KOPT-K1 (cell line): ENCODE measurements around the gene GID4.

ENCODE experiments used
- H3K27ac ChIP-seq: fragments of 200-600 bp; sonication (generic); 2 replicates; pipeline ENCODE4 v1.5.1; 2016; ENCODE audit warnings: antibody characterized with exemption, mild to moderate bottlenecking, low read depth, low read length; ENCODE audit not compliant: poor library complexity, severe bottlenecking
- H3K36me3 ChIP-seq: fragments of 200-600 bp; sonication (generic); 2 replicates; pipeline ENCODE4 v1.5.1; 2017; ENCODE audit warnings: antibody characterized with exemption, mild to moderate bottlenecking, low read length, moderate library complexity; ENCODE audit not compliant: insufficient read depth
- H3K9me3 ChIP-seq: fragments of 200-600 bp; sonication (generic); 2 replicates; pipeline ENCODE4 v1.5.1; 2017; ENCODE audit warnings: antibody characterized with exemption, low read length, mild to moderate bottlenecking; ENCODE audit not compliant: insufficient read depth, poor library complexity, severe bottlenecking

Gene GID4

DNA sequence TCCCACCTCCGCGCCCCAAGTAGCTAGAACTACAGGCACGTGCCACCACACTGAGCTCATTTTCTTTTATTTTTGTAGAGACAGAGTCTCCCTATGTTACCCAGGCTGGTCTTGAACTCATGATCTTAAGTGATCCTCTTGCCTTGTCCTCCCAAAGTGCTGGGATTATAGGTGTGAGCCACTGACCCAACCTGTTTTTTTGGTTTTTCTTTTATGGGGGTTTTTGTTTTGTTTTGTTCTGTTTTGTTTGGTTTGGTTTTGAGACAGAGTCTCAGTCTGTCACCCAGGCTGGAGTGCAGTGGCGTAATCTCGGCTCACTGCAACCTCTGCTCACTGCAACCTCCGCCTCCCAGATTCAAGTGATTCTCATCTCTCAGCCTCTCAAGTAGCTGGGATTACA, 16.4 kb downstream of the GID4 start:
- Histone ChIP-seq H3K36me3 (peaks cover 73% of the 10 kb centered on the region), H3K27ac (no peak overlapping the region), H3K9me3 (no peaks in the 10 kb centered on the region)

DNA sequence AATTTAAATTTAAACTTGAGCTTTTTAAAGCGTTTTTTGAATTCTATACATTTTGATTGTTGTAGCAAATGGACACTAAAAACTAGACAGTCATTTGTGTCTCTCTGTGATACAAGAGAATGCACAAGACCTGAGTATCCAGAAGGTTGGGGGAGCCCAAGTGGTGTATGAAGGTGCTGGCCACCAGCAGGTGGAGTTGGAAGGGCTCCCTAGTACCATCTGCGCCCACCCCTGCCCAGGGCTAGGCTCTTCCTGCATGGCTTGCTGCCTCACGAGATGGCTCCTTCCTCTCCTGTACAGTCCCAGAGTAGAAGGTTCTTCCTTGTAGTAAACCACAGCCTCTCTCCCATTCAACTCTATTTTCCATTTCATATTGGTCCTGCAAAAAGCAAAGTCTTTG, 17.0 kb downstream of the GID4 start:
- Histone ChIP-seq H3K36me3 (peaks cover 78% of the 10 kb centered on the region), H3K9me3 (no peaks in the 10 kb centered on the region), H3K27ac (no peak overlapping the region)

DNA sequence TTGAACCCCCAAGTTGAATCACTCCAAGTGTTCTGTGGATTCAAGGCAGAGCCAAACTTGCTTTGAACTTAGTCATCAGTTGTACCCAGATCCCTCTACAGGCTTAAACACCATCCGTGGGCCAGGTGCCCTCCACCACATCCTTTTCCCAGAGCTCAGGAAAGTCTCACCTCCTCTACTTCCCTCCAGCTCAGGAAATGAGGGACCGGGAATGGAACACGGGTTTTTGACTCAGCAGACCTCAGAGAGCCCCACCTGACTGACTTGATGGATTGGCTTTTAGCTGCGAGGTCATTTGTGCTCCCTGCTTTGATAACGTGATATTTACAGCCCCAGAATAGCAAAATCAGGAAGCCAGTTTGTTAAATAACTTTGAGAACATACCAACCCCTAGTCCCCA, 20.1 kb downstream of the GID4 start:
- Histone ChIP-seq H3K36me3 (peaks cover 94% of the 10 kb centered on the region), H3K27ac (no peak overlapping the region), H3K9me3 (no peaks in the 10 kb centered on the region)

DNA sequence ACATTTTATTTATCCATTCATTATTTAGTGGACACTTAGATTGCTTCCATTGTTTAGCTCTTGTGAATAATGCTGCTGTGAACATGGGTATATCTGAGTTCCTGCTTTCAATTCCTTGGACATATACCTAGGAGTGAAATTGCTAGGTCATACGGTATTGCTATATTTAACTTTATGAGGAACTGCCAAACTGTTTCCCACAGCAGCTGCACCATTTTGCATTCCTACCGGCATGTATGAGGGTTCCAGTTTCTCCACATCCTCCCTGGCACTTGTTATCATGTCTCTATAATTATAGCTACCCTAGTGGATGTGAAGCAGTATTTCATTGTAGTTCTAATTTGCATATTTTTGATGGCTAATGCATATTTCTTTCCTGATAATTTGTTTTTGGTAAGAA, 24.8 kb downstream of the GID4 start:
- H3K27ac ChIP-seq: no peak overlapping the region
- no peaks in the 10 kb centered on the region for H3K9me3 ChIP-seq
- H3K36me3 ChIP-seq: peaks cover 78% of the 10 kb centered on the region

DNA sequence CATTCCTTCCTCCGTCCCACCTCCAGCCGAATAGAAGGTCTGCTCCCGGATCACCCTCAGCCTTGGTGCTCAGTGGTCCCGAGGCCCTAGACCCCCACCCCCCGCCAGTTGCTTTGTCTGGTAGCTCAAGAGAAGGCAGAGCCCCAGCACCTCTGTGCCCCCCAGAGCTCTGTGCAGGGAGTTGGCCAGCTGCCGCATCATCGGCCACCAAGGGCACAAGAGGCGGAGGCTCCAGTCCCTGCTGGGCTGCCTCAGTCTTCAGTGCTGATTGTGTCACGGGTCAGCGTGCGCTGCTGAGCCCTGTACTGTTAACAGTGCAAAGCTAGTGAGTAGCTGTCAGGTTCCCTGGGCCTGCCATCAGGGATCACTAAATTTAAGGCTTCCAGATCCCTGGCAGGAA, 26.3 kb downstream of the GID4 start:
- Histone ChIP-seq H3K27ac (no peak overlapping the region), H3K9me3 (no peaks in the 10 kb centered on the region), H3K36me3 (peaks cover 66% of the 10 kb centered on the region)

DNA sequence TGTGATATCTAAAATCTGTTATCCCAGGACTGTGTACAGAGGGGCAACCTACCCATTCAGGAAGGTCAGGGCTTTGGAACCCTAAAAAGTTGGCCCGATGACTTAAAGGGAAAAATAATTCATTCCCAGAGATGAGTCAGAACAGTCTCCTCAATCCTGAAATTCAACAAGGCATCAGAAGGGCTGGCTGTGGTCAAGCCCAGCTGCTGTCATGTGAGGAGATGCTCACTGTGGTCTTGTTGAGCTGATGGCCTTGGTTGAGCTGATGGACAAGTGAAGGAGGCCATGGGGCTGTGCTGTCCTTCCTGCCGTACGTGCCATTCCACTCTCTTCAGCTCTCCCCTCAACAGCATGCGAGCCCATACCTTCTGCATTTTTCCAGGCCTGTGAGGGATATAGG, 27.7 kb downstream of the GID4 start:
- H3K36me3 ChIP-seq: peaks cover 52% of the 10 kb centered on the region
- no peaks in the 10 kb centered on the region for H3K9me3 ChIP-seq
- no peak overlapping the region for H3K27ac ChIP-seq

DNA sequence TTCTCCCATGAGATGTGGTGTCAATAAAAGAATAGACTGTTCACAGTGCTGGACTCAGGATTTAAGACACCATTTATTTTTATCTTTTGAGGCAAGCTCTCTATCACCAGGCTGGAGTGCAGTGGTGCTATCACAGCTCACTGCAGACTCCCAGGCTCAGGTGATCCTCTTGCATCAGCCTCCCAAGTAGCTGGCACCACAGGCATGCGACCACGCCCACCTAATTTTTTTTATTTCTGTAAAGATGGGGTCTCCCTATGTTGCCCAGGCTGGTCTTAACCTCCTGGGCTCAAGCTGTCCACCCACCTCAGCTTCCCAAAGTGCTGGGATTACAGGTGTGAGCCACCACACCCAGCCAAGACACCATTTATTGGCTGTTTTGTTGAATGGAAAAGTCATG, 29.9 kb downstream of the GID4 start:
- Histone ChIP-seq H3K9me3 (no peaks in the 10 kb centered on the region), H3K36me3 (peaks cover 34% of the 10 kb centered on the region), H3K27ac (no peak overlapping the region)

DNA sequence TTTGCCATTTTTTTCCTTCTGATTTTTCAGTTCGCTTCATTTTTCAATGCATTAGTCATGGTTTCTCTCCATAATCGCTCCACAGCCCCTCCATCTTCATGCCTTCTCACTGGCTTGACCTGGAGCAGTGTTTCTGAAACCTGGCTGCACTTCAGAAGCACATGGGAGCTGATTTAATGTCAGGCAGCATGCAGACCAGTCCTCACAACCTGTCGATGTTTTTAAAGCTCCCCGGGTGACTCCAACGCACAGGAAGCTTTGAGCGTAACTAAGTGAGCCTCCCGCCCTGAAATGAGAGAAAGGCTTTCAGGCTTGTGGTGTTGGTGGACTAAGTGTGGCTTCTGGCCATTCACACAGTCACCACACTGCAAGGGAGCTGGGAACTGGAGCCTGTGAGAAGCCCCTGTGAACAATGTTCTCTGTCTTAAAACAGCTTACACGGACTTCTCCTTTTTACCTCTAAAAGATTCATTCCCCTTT, 31.7 kb downstream of the GID4 start:
- peaks cover 16% of the 10 kb centered on the region for H3K36me3 ChIP-seq
- no peak overlapping the region for H3K27ac ChIP-seq
- H3K9me3 ChIP-seq: no peaks in the 10 kb centered on the region

DNA sequence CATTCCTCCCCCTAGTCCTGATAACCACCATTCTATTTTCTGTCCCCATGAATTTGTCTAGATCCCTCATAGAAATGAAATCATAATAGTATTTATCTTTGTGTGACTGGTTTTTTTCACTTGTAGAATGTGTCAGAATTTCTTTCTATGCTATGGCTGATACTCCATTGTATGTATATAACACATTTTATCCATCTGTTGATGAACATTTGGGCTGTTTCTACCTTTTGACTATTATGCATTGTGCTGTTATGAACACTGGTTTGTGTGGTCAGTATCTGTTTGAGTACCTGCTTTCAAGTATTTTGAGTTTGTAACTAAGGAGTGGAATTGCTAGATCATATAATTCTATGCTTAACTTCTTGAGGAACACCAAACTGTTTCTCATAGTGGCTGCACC, 32.5 kb downstream of the GID4 start:
- H3K9me3 ChIP-seq: no peaks in the 10 kb centered on the region
- peaks cover 7% of the 10 kb centered on the region; the same call in 1 of the 2 replicates for H3K36me3 ChIP-seq
- H3K27ac ChIP-seq: no peak overlapping the region

DNA sequence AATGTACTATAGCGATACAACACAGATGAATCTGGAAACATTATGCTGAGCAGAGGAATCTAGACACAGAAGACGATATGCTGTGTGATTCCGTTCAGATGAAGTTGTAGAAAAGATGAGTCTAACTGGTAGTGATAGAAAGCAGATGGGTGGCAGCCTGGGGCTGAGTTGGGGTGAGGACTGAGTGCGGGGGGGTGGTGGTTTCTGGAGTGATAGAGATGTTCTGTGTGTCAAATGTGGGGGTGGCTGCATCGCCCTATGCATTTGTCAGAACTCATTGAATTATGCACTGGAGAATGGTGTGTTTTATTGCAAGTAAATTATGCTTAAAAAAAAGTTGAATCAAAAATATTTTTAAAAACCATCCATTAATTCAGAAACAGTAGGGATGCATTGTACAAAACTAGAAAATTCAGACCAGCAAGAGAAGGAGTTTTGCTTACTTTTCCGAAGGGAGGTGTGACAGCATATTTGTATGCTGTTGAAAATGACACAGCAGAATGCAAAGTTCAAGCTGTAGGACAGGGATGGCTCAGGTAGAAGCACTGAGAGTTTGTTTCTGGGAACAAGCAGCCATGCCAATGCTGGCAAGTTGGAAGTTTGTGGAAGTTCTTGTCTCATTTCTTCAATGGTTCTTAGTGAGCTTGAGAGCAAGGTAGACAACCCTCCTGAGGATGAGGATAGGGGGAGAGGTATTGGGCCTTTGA, 35.5 kb downstream of the GID4 start:
- no peaks in the 10 kb centered on the region for H3K36me3 ChIP-seq
- H3K9me3 ChIP-seq: no peaks in the 10 kb centered on the region
- H3K27ac ChIP-seq: no peak overlapping the region

DNA sequence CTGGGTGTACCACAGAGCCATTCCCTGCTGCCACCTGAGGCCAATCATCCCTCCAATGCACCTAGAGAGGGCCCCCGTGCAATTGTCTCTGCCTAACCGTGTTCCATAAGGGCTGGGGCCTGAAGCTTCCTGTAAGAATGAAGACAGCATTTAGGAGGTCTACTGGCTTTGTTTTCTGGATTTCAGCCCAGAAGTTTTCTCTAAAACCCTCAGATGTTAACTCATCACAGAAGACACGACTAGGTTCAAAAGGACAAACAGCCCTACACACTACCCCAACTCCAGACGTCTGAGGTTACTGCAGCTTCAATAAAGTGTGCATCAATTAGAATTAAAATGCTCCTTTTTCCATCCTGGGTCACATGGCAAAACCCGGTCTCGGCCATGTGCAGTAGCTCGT, 37.7 kb downstream of the GID4 start:
- Histone ChIP-seq H3K27ac (no peak overlapping the region), H3K9me3 (no peaks in the 10 kb centered on the region), H3K36me3 (no peaks in the 10 kb centered on the region)

DNA sequence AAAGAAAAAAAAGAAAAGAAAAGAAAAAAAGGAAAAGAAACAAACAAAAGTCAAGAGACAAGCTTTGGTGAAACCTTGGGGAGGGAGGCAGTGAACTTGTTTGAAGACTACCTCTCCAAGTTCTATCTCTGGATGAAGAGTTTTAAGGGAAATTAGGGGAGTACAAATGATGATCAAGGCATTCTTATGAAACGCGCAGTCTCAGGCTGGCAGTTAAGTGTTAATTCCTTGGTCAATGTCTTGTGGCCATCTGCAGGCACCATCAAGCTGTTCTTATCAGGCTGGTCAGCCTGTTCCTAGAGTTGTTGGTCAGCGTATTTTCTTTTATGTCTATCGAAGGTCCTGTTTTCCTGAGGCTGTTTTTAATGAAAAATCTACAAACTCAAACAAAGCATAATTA, 40.3 kb downstream of the GID4 start:
- Histone ChIP-seq H3K9me3 (no peaks in the 10 kb centered on the region), H3K27ac (no peak overlapping the region), H3K36me3 (no peaks in the 10 kb centered on the region)

DNA sequence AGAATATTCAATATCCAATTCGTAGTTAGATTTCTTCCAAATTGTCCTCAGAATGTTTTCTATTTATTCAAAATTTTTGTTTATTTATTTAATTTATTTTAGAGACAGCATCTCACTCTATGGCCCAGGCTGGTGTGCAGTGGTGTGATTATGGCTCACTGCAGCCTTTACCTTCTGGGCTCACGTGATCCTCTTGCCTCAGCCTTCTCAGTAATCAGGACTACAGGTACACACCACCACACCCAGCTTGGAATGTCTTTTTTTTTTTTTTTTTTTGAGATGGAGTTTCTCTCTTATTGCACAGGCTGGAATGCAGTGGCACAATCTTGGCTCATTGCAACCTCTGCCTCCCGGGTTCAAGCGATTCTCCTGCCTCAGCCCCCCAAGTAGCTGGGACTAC, 45.0 kb downstream of the GID4 start:
- Histone ChIP-seq H3K27ac (no peak overlapping the region), H3K9me3 (no peaks in the 10 kb centered on the region), H3K36me3 (no peaks in the 10 kb centered on the region)

DNA sequence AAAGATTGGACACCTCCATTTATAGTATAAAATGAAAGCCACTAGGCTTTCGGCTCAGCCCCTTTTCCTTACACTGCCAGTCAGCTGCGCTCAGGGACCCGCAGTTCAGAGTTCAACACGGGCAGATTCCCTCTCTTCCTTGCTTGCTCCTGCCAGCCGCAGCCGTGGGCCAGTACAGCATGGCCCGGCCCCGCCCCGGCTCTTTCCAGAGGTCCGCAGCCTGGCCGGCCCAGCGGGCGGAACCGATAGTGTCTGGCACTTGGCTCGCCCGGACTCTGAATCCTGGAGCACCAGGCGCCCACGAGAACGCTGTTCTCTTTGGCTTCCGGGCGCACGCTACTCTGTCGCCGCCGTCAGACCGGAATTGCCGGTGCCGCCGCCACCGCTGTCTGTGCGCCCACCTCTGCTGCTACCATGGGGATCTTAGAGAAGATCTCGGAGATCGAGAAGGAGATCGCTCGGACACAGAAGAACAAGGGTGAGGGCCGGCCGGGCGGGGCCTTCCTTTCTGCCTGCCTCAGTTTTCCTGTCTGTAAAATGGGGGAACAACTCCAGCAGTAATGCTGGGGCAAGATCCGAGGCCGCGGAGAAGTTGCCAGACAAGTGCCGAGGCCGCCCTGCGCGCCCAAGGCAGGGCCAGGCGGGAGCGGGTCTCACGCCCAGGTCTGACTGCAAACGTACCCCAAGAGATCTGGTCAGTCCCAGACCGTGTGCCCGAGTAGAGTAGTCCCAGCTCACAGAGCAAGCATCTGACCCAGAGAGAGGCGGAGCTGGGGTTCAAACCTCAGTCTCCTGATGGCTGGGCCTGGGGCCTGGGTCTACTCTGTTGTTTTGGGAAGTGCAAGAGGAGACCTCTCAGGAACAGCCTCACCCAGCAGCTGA, 48.6 kb downstream of the GID4 start, which contains the start of gene DRG2:
DRG2 (plus strand) TSS at position 339 of the 882 bp plus-strand sequence; CDS start at position 415, 76 bp downstream.
- H3K27ac ChIP-seq: peak within 1 kb of the TSS; percentile 75
- no peaks in the 10 kb centered on the region for H3K9me3 ChIP-seq
- peaks cover 25% of the 10 kb centered on the region for H3K36me3 ChIP-seq

DNA sequence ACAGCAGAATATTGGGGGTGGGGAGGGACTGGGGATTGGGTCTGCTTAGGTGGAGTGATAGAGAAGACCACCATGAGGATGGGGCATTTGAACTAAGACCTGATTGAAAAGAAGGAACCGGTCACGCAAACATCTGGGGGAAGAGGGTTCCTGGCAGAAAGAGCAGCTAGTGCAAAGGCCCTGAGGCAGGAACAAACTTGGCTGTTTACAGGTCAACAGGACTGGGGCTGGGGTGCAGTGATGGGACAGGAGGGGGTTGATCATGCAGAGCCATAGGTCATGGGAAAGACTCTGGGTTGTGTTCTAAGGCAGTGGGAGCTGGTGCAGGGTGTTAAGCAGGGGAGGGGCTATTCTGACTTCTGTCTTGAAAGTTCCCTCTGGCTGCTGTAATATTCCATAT, 50.4 kb downstream of the GID4 start:
- no peak overlapping the region for H3K27ac ChIP-seq

More for the DNA sequence above, 50.4 kb downstream of the GID4 start:
- Histone ChIP-seq H3K36me3 (peaks cover 42% of the 10 kb centered on the region), H3K9me3 (no peaks in the 10 kb centered on the region)
